ENCODE measurements around the gene OR2V1.

Gene OR2V1

GRCh38 chr5:181158869-181159268, 27.9 kb upstream of the OR2V1 start:
- TF ChIP-seq CTCF (IDR thresholded peaks at IDR 0.05; ENCODE audit: insufficient read depth, low read depth, low read length, missing control alignments), result no peak
- DNase-seq (ENCODE audit: low read depth), result no peak
- H3K4me3 ChIP-seq (ENCODE audit: low read depth, low read length), result no peak overlapping the region

GRCh38 chr5:181156758-181157157, 25.8 kb upstream of the OR2V1 start:
- no peak for TF ChIP-seq CTCF (IDR thresholded peaks at IDR 0.05; ENCODE audit: insufficient read depth, low read depth, low read length, missing control alignments)
- H3K4me3 ChIP-seq (ENCODE audit: low read depth, low read length), result no peak overlapping the region; the same call in 1 of the 2 replicates

GRCh38 chr5:181153814-181154213, 22.8 kb upstream of the OR2V1 start:
- H3K4me3 ChIP-seq (ENCODE audit: low read depth, low read length), result no peak overlapping the region
- TF ChIP-seq CTCF (IDR thresholded peaks at IDR 0.05; ENCODE audit: insufficient read depth, low read depth, low read length, missing control alignments), result no peak
- DNase-seq (ENCODE audit: low read depth), result peak; percentile 80

More at GRCh38 chr5:181156758-181157157, 25.8 kb upstream of the OR2V1 start:
- peak; percentile 66 for DNase-seq (ENCODE audit: low read depth)

- TF ChIP-seq CTCF (IDR thresholded peaks at IDR 0.05; ENCODE audit: insufficient read depth, low read depth, low read length, missing control alignments), result no peak
- no peak for DNase-seq (ENCODE audit: low read depth)
Observed at GRCh38 chr5:181152406-181152805, 21.4 kb upstream of the OR2V1 start.

GRCh38 chr5:181151146-181151545, 20.2 kb upstream of the OR2V1 start:
- peak; percentile 32 for DNase-seq (ENCODE audit: low read depth)
- TF ChIP-seq CTCF (IDR thresholded peaks at IDR 0.05; ENCODE audit: insufficient read depth, low read depth, low read length, missing control alignments), result no peak
- no peak overlapping the region for H3K4me3 ChIP-seq (ENCODE audit: low read depth, low read length)

More at GRCh38 chr5:181152406-181152805, 21.4 kb upstream of the OR2V1 start:
- no peak overlapping the region for H3K4me3 ChIP-seq (ENCODE audit: low read depth, low read length)

GRCh38 chr5:181149806-181150733, 19.1 kb upstream of the OR2V1 start:
- H3K4me3 ChIP-seq (ENCODE audit: low read depth, low read length), result no peak overlapping the region
- DNase-seq (ENCODE audit: low read depth), result peak; percentile 83
- no peak for TF ChIP-seq CTCF (IDR thresholded peaks at IDR 0.05; ENCODE audit: insufficient read depth, low read depth, low read length, missing control alignments)

Data from GM12865 (cell line).